Panc1 (cell line): ENCODE measurements around the gene TNS4. TPM values are rescaled to one million over a fixed set of nuclear protein-coding genes. Genes with fewer than 3 reads are reported as not detected.

Experiments used
- ATAC-seq: fragments of 200-7000 bp; cut with Tn5 transposase; 2 replicates; pipeline ENCODE4 v1.9.1; 2020; ENCODE audit warnings: mild to moderate bottlenecking, moderate library complexity
- BruUV-seq: library from RNA; stranded (reverse); fragments of 400-500 nt; replicated peaks from 2 replicates; lab custom pipeline; 2021; lab: Mats Ljungman, UMichigan
- CTCF ChIA-PET: fragments of 300-600 bp; sonication (Branson Sonifier 250); formaldehyde crosslinking; loops from one replicate; lab custom pipeline; 2022; ENCODE audit warnings: antibody characterized with exemption; lab: Charles Lee
- POLR2A ChIA-PET: fragments of 300-600 bp; sonication (Branson Sonifier 250); formaldehyde crosslinking; loops from one replicate; lab custom pipeline; 2022; ENCODE audit warnings: antibody characterized with exemption; lab: Charles Lee
- DNase-seq: peaks from one replicate; pipeline ENCODE4 v3.0.0-alpha.2; 2010; ENCODE audit warnings: low read depth, low spot score
- H3K27ac ChIP-seq: 2 replicates; pipeline ENCODE4 v1.5.1; 2011; ENCODE audit warnings: mild to moderate bottlenecking, low read length, inconsistent platforms
- H3K27me3 ChIP-seq: fragments of 200-500 bp; sonication (Bioruptor generic); 2 replicates; pipeline ENCODE4 v1.6.0; 2014; ENCODE audit warnings: low read length, inconsistent platforms; ENCODE audit not compliant: control insufficient read depth, insufficient read depth
- H3K36me3 ChIP-seq: fragments of 200-500 bp; sonication (Bioruptor generic); 2 replicates; pipeline ENCODE4 v1.5.1; 2014; ENCODE audit warnings: inconsistent platforms, mild to moderate bottlenecking, low read length, moderate library complexity; ENCODE audit not compliant: control insufficient read depth, insufficient read depth
- H3K4me1 ChIP-seq: 2 replicates; pipeline ENCODE4 v1.5.1; 2011; ENCODE audit warnings: inconsistent platforms, mild to moderate bottlenecking, low read length, moderate library complexity; ENCODE audit not compliant: control insufficient read depth, insufficient read depth
- H3K4me3 ChIP-seq, 2 experiments: 2 replicates each; pipeline ENCODE4 v1.5.1; 2011 to 2012; ENCODE audit warnings: low read depth in 2 of 2, low read length in 2 of 2, mild to moderate bottlenecking in 2 of 2, inconsistent platforms in 1 of 2, moderate library complexity in 1 of 2
- H3K9me3 ChIP-seq: fragments of 200-500 bp; sonication (Bioruptor generic); 2 replicates; pipeline ENCODE4 v1.5.1; 2014; ENCODE audit warnings: low read depth, mild to moderate bottlenecking, inconsistent platforms, low read length, moderate library complexity; ENCODE audit not compliant: control insufficient read depth, insufficient read depth
- POLR2AphosphoS5 ChIP-seq: IDR thresholded peaks from 2 replicates; pipeline ENCODE4 v1.6.1; 2012; ENCODE audit warnings: mild to moderate bottlenecking, low read depth, low read length, moderate library complexity
- SIN3A ChIP-seq: IDR thresholded peaks from 2 replicates; pipeline ENCODE4 v1.6.1; 2012; ENCODE audit warnings: low read depth, mild to moderate bottlenecking, low read length, moderate library complexity, borderline replicate concordance; ENCODE audit not compliant: insufficient read depth
- TCF7L2 ChIP-seq: IDR thresholded peaks from 2 replicates; pipeline ENCODE4 v1.6.1; 2011; ENCODE audit warnings: mild to moderate bottlenecking, low read depth, low read length, inconsistent platforms
- in situ Hi-C: cut with HindIII; loops from 2 replicates; pipeline ENCODE4 v1.10.0; 2016; ENCODE audit warnings: low sequenced_read_pairs, low pct_unique_long_range_greater_than_20kb
- intact Hi-C: fragments of 100-400 bp; cut with micrococcal nuclease; formaldehyde crosslinking; loops from one replicate; pipeline ENCODE4 v1.10.0; 2022; ENCODE audit not compliant: unreplicated experiment
- total RNA-seq: library from RNA; stranded (reverse); gene quantifications from one replicate; pipeline ENCODE4 v1.2.1, GENCODE V29; 2021; ENCODE audit not compliant: unreplicated experiment
- TF ChIP-seq, protein P1 (sequence below): fragments of 450-650 bp; IDR thresholded peaks from 2 replicates; pipeline ENCODE4 v1.5.1; 2017; ENCODE audit warnings: mild to moderate bottlenecking
- TF ChIP-seq, protein P2 (sequence below), 2 experiments: IDR thresholded peaks; 2 replicates each; pipeline ENCODE4 v1.6.1; 2011 to 2012; ENCODE audit warnings: low read depth in 2 of 2, control low read depth in 1 of 2, low read length in 1 of 2, mild to moderate bottlenecking in 1 of 2, moderate library complexity in 1 of 2; ENCODE audit not compliant: insufficient read depth in 1 of 2

The TNS4 gene
- total RNA-seq, 1 experiment from 2014 or later, result not detected

DNA sequence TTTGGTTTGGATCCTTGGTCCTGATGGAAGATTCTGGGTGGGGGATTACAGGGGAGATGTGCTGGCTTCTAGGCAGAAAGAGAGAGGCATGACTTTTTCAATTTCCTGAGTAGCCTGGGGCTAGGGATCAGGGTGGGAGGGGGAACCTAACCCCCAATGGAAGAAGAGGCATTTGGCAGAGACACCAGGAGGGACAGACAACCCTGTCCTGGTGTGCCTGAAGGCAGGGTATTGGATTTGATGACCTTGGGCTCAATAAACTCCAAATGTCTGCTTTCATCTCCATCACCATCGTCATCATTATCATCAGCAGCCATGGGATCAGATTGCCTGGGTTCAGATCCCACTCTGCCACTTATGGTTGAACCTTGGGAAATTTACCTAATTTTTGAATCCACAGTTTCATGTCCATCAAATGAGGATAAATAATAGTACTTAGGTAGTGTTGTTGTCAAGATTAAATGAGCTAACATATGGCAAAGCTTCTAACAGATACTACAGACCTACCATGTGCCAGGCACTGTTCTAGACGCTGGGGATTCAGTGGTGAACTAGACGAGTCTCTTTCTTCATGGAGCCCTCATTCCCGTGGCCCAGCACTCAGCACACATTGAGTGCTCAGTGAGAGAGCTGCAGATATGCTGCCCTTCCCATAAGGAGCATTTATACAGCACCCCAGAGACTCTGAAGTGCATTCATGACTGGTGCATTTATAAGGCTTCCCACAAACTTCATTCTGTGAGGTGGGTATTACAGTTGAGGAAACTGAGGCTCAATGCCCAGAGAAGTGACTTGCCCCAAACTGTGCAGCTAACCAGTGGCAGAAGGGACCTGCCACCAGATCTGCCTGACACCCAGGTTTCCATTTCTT, 31.4 kb downstream of the TNS4 start:
- ATAC-seq, result no peak
- no peaks in the 10 kb centered on the region for H3K36me3 ChIP-seq
- ChIA-PET CTCF (no interaction called here), POLR2A (interaction anchor here (0.5 kb wide), 2 partner anchors 85 to 87 kb away, joined by 3 to 6 read pairs; no protein-coding TSS in a partner anchor)
- no TSS peak for BruUV-seq
- H3K27me3 ChIP-seq, result no peaks in the 10 kb centered on the region
- TF ChIP-seq, protein P1, sequence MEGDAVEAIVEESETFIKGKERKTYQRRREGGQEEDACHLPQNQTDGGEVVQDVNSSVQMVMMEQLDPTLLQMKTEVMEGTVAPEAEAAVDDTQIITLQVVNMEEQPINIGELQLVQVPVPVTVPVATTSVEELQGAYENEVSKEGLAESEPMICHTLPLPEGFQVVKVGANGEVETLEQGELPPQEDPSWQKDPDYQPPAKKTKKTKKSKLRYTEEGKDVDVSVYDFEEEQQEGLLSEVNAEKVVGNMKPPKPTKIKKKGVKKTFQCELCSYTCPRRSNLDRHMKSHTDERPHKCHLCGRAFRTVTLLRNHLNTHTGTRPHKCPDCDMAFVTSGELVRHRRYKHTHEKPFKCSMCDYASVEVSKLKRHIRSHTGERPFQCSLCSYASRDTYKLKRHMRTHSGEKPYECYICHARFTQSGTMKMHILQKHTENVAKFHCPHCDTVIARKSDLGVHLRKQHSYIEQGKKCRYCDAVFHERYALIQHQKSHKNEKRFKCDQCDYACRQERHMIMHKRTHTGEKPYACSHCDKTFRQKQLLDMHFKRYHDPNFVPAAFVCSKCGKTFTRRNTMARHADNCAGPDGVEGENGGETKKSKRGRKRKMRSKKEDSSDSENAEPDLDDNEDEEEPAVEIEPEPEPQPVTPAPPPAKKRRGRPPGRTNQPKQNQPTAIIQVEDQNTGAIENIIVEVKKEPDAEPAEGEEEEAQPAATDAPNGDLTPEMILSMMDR, result no peak
- TF ChIP-seq TCF7L2 (no peak), POLR2AphosphoS5 (no peak), SIN3A (no peak)
- H3K9me3 ChIP-seq, result no peaks in the 10 kb centered on the region
- H3K4me1 ChIP-seq, result no peaks in the 10 kb centered on the region
- DNase-seq, result no peak
- intact Hi-C loops (no loop called here), in situ Hi-C loops (no loop called here)
- H3K27ac ChIP-seq, result no peak overlapping the region
- no peak overlapping the region for H3K4me3 ChIP-seq

DNA sequence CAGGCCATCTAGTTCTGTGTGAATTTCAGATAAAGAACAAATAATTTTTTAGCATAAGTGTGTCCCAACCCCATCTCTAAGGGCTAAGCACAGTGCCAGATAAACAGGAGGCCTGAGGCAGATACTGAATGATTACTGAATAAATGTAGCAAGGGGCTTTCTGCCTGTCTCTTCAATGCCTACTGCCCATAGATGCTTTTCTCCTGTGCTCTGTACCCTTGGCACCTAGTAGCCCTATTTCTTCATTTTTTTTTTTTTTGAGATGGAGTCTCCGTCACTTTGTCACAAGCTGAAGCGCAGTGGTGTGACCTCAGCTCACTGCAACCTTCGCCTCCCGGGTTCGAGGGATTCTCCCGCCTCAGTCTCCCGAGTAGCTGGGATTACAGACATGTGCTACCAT, 32.9 kb downstream of the TNS4 start:
- POLR2A ChIA-PET, result no interaction called here
- intact Hi-C loops, result no loop called here
- H3K36me3 ChIP-seq, result no peaks in the 10 kb centered on the region
- H3K4me1 ChIP-seq, result no peaks in the 10 kb centered on the region
- ATAC-seq (no peak), DNase-seq (no peak)
- in situ Hi-C loops, result no loop called here
- H3K27ac ChIP-seq, result no peak overlapping the region
- H3K4me3 ChIP-seq, result no peak overlapping the region
- no peaks in the 10 kb centered on the region for H3K27me3 ChIP-seq
- TF ChIP-seq TCF7L2 (no peak), POLR2AphosphoS5 (no peak), SIN3A (no peak)
- TF ChIP-seq, protein P2, sequence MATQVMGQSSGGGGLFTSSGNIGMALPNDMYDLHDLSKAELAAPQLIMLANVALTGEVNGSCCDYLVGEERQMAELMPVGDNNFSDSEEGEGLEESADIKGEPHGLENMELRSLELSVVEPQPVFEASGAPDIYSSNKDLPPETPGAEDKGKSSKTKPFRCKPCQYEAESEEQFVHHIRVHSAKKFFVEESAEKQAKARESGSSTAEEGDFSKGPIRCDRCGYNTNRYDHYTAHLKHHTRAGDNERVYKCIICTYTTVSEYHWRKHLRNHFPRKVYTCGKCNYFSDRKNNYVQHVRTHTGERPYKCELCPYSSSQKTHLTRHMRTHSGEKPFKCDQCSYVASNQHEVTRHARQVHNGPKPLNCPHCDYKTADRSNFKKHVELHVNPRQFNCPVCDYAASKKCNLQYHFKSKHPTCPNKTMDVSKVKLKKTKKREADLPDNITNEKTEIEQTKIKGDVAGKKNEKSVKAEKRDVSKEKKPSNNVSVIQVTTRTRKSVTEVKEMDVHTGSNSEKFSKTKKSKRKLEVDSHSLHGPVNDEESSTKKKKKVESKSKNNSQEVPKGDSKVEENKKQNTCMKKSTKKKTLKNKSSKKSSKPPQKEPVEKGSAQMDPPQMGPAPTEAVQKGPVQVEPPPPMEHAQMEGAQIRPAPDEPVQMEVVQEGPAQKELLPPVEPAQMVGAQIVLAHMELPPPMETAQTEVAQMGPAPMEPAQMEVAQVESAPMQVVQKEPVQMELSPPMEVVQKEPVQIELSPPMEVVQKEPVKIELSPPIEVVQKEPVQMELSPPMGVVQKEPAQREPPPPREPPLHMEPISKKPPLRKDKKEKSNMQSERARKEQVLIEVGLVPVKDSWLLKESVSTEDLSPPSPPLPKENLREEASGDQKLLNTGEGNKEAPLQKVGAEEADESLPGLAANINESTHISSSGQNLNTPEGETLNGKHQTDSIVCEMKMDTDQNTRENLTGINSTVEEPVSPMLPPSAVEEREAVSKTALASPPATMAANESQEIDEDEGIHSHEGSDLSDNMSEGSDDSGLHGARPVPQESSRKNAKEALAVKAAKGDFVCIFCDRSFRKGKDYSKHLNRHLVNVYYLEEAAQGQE (IDR thresholded peaks at IDR 0.05; ENCODE audit: insufficient read depth in 1 of 2, low read depth in 2 of 2, low read length in 1 of 2), result no peak
- TF ChIP-seq, protein P1, result no peak
- CTCF ChIA-PET, result no interaction called here
- BruUV-seq, result no TSS peak
- no peaks in the 10 kb centered on the region for H3K9me3 ChIP-seq
